Measurements from ENCODE around the gene IGSF21.

The IGSF21 gene

GRCh38 chr1:18419113-18419844, 311.7 kb downstream of the IGSF21 start:
- DNase-seq (ENCODE audit: low read depth in 2 of 2), result no peak

- no peak for DNase-seq (ENCODE audit: low read depth in 2 of 2)
Measured at GRCh38 chr1:18419845-18420184, 312.2 kb downstream of the IGSF21 start.

GRCh38 chr1:18422076-18422777, 314.6 kb downstream of the IGSF21 start:
- DNase-seq (ENCODE audit: low read depth in 2 of 2), result no peak

GRCh38 chr1:18422954-18423353, 315.4 kb downstream of the IGSF21 start:
- DNase-seq (ENCODE audit: low read depth in 2 of 2), result no peak

GRCh38 chr1:18426580-18426979, 319.0 kb downstream of the IGSF21 start:
- DNase-seq (ENCODE audit: low read depth in 2 of 2), result no peak

Data from activated CD4-positive, alpha-beta T cell treated with anti-CD3 and anti-CD28 coated beads for 24 hours (primary cell).